B cell (primary cell): ENCODE results near the gene AGRP. TPM values are rescaled to one million over a fixed set of nuclear protein-coding genes. Genes with fewer than 3 reads are reported as not detected.

Experiments
- ATAC-seq: fragments of 200-7000 bp; cut with Tn5 transposase; one replicate; pipeline ENCODE4 v1.10.0; 2021; ENCODE audit warnings: low read depth, mild to moderate bottlenecking, moderate number of reproducible peaks, moderate library complexity
- CTCF ChIA-PET: fragments of 350-600 bp; sonication (Branson Sonifier 250); formaldehyde crosslinking; loops from one replicate; lab custom pipeline; 2021; ENCODE audit warnings: antibody characterized with exemption, inconsistent platforms; lab: Charles Lee
- POLR2A ChIA-PET: fragments of 350-600 bp; sonication (Branson Sonifier 250); formaldehyde crosslinking; loops from one replicate; lab custom pipeline; 2021; ENCODE audit warnings: antibody characterized with exemption; lab: Charles Lee
- DNase-seq: peaks from one replicate; pipeline ENCODE4 v3.0.0; 2013
- H2AFZ ChIP-seq: 2 replicates; pipeline ENCODE4 v1.6.1; 2012; ENCODE audit warnings: mild to moderate bottlenecking, low read depth, low read length; ENCODE audit not compliant: insufficient read depth, poor library complexity, severe bottlenecking
- H3K27ac ChIP-seq, 2 donors: 1 replicate in 1 of 2; 2 replicates in 1 of 2; pipeline ENCODE4 v1.5.1; 2012 to 2013; ENCODE audit warnings: low read length in 2 of 2, mild to moderate bottlenecking in 2 of 2, moderate library complexity in 1 of 2
- H3K27me3 ChIP-seq, 4 experiments: fragments of 200-600 bp in 1 of 4; sonication (generic) in 1 of 4; replicated peaks in 1 of 4; 1 replicate in 2 of 4; 2 replicates in 2 of 4; pipeline versions ENCODE4 v1.6.1 to v1.7.0; 2013 to 2016; ENCODE audit warnings: low read length in 3 of 4, mild to moderate bottlenecking in 2 of 4, mixed read lengths in 1 of 4, moderate library complexity in 1 of 4; ENCODE audit not compliant: insufficient read depth in 4 of 4, control insufficient read depth in 3 of 4; ENCODE audit errors: control extremely low read depth in 1 of 4
- H3K36me3 ChIP-seq, 2 experiments: replicated peaks in 1 of 2; 1 replicate in 1 of 2; 2 replicates in 1 of 2; pipeline versions ENCODE4 v1.6.1 to v1.7.1; 2013; ENCODE audit warnings: low read length in 1 of 2; ENCODE audit not compliant: insufficient read depth in 2 of 2, control insufficient read depth in 1 of 2; ENCODE audit errors: control extremely low read depth in 1 of 2, extremely low read depth in 1 of 2
- H3K4me1 ChIP-seq, 2 donors: fragments of 200-600 bp in 1 of 2; sonication (generic) in 1 of 2; 1 replicate in 1 of 2; 2 replicates in 1 of 2; pipeline versions ENCODE4 v1.5.1 to v1.6.1; 2013 to 2017; ENCODE audit warnings: low read length in 2 of 2; ENCODE audit not compliant: control insufficient read depth in 2 of 2, insufficient read depth in 2 of 2
- H3K4me2 ChIP-seq: replicated peaks from 2 replicates; pipeline ENCODE3; 2012; ENCODE audit warnings: mild to moderate bottlenecking, low read depth, low read length; ENCODE audit not compliant: poor library complexity, severe bottlenecking
- H3K4me3 ChIP-seq, 5 experiments: fragments of 200-600 bp in 1 of 5; sonication (generic) in 1 of 5; 1 replicate in 3 of 5; 2 replicates in 2 of 5; pipeline versions ENCODE4 v1.5.1 to v1.7.0; 2011 to 2016; ENCODE audit warnings: low read length in 4 of 5, mild to moderate bottlenecking in 4 of 5, low read depth in 2 of 5, control low read depth in 1 of 5, moderate library complexity in 1 of 5; ENCODE audit not compliant: insufficient read depth in 1 of 5; ENCODE audit errors: control extremely low read depth in 1 of 5, extremely low read depth in 1 of 5
- H3K79me2 ChIP-seq: fragments of 200-600 bp; sonication (generic); one replicate; pipeline ENCODE4 v1.6.0; 2016; ENCODE audit warnings: low read length; ENCODE audit not compliant: control insufficient read depth, insufficient read depth
- H3K9ac ChIP-seq: fragments of 200-600 bp; sonication (generic); 2 replicates; pipeline ENCODE4 v1.6.1; 2017; ENCODE audit warnings: mild to moderate bottlenecking, low read length, moderate library complexity
- H3K9me3 ChIP-seq, 3 donors: one replicate each; pipeline versions ENCODE4 v1.6.1 to v1.7.1; 2013; ENCODE audit warnings: low read length in 2 of 3; ENCODE audit not compliant: control insufficient read depth in 2 of 3, insufficient read depth in 1 of 3; ENCODE audit errors: control extremely low read depth in 1 of 3
- H4K20me1 ChIP-seq: 2 replicates; pipeline ENCODE4 v1.6.0; 2012; ENCODE audit warnings: mild to moderate bottlenecking, low read length; ENCODE audit not compliant: insufficient read depth, control insufficient read depth, poor library complexity, severe bottlenecking
- H3K27ac Mint-ChIP-seq: one replicate; pipeline ENCODE4 v1.8.0; 2021; ENCODE audit warnings: mixed read lengths
- H3K27me3 Mint-ChIP-seq: one replicate; pipeline ENCODE4 v1.8.0; 2021; ENCODE audit warnings: mixed read lengths
- H3K4me1 Mint-ChIP-seq: one replicate; pipeline ENCODE4 v1.8.0; 2021; ENCODE audit warnings: mixed read lengths
- H3K4me3 Mint-ChIP-seq: one replicate; pipeline ENCODE4 v1.8.0; 2021; ENCODE audit warnings: mixed read lengths
- H3K9me3 Mint-ChIP-seq: one replicate; pipeline ENCODE4 v1.8.0; 2022; ENCODE audit warnings: mixed read lengths; ENCODE audit not compliant: insufficient read depth
- CTCF ChIP-seq: fragments of 200-600 bp; IDR thresholded peaks from one replicate; pipeline ENCODE4 v1.8.0; 2022; ENCODE audit warnings: antibody characterized with exemption, mild to moderate bottlenecking
- EZH2 ChIP-seq: IDR thresholded peaks from 2 replicates; pipeline ENCODE4 v1.6.1; 2012; ENCODE audit warnings: borderline replicate concordance, low read depth, mild to moderate bottlenecking, moderate library complexity, low read length; ENCODE audit not compliant: insufficient read depth, poor library complexity, severe bottlenecking
- WGBS: methylation state at CpG from one replicate; pipeline ENCODE4 v1.1.5; 2013; ENCODE audit warnings: missing lambda C conversion rate; ENCODE audit not compliant: insufficient coverage; 5-methylcytosine and 5-hydroxymethylcytosine counted together
- intact Hi-C: fragments of 100-400 bp; cut with micrococcal nuclease; formaldehyde crosslinking; loops from one replicate; pipeline ENCODE4 v1.10.0; 2022
- polyA plus RNA-seq: library from polyadenylated mRNA; depleted of rRNA; stranded (reverse); fragments of >200 nt; gene quantifications from 2 replicates; pipeline ENCODE4 v1.2.3, GENCODE V29; 2012
- total RNA-seq, 2 donors: library from RNA; stranded (reverse); fragments of 120-200 nt in 1 of 2; gene quantifications; 1 replicate in 1 of 2; 2 replicates in 1 of 2; pipeline versions ENCODE4 v1.2.3 to v1.2.4, GENCODE V29; 2013 to 2022

The AGRP gene
- total and polyA plus RNA-seq, 2 donors (not counting 1 experiment from before 2014, with no cell fraction given), result not detected

GRCh38 chr16:67451704-67452435, 31.5 kb downstream of the AGRP start:
- TF ChIP-seq EZH2 (no peak), CTCF (no peak)
- Histone ChIP-seq H2AFZ (no peak overlapping the region), H3K27me3 (no peaks in the 10 kb centered on the region), H3K27ac (no peak overlapping the region), H3K9ac (no peak overlapping the region), H3K79me2 (peaks cover 30% of the 10 kb centered on the region), H3K9me3 (peaks cover 0 to 2% (median 0%) of the 10 kb centered on the region in 3 donors), H4K20me1 (peaks cover 84% of the 10 kb centered on the region), H3K36me3 (peaks cover 0 to 69% of the 10 kb centered on the region in 2 experiments), H3K4me3 (no peak overlapping the region), H3K4me2 (no peak overlapping the region), H3K4me1 (no peaks in the 10 kb centered on the region)
- H3K4me3 Mint-ChIP-seq, result no peak overlapping the region
- ChIA-PET POLR2A (no interaction called here), CTCF (interaction anchor here (1.1 kb wide), 1 partner anchor 24 kb away, joined by 6 read pairs; no protein-coding TSS in a partner anchor)
- no peaks in the 10 kb centered on the region for H3K27me3 Mint-ChIP-seq
- H3K4me1 Mint-ChIP-seq, result peaks cover 4% of the 10 kb centered on the region
- WGBS, result 96% methylated on average over 2 of the region's 2 CpGs
- H3K27ac Mint-ChIP-seq, result no peak overlapping the region
- DNase-seq (no peak), ATAC-seq (no peak)
- intact Hi-C loops, result no loop called here
- no peaks in the 10 kb centered on the region for H3K9me3 Mint-ChIP-seq

- POLR2A ChIA-PET, result no interaction called here
- Histone ChIP-seq H3K79me2 (peaks cover 34% of the 10 kb centered on the region), H4K20me1 (peaks cover 84% of the 10 kb centered on the region), H3K36me3 (peaks cover 0 to 67% of the 10 kb centered on the region in 2 experiments), H3K9me3 (peaks cover 0 to 2% (median 0%) of the 10 kb centered on the region in 3 donors), H3K27me3 (no peaks in the 10 kb centered on the region), H3K4me2 (no peak overlapping the region), H3K4me1 (no peaks in the 10 kb centered on the region), H3K4me3 (no peak overlapping the region), H3K9ac (no peak overlapping the region), H2AFZ (no peak overlapping the region), H3K27ac (no peak overlapping the region)
- CTCF ChIA-PET, result interaction anchor here (1.1 to 1.6 kb wide), 2 partner anchors 23 to 26 kb away, joined by 4 to 6 read pairs; no protein-coding TSS in a partner anchor
- Mint-ChIP-seq H3K4me3 (no peak overlapping the region), H3K27me3 (no peaks in the 10 kb centered on the region), H3K9me3 (no peaks in the 10 kb centered on the region), H3K4me1 (peaks cover 4% of the 10 kb centered on the region), H3K27ac (no peak overlapping the region)
- WGBS, result 97% methylated on average over 12 of the region's 12 CpGs
- intact Hi-C loops, result no loop called here
- DNase-seq, result no peak
- no peak for ATAC-seq
- TF ChIP-seq CTCF (no peak), EZH2 (no peak)
Observed at GRCh38 chr16:67451061-67451703, 32.2 kb downstream of the AGRP start.
